HL-60 (cell line): ENCODE measurements around the gene MATN3.

Experiments used
- DNase-seq, 2 experiments: peaks; one replicate each; pipeline ENCODE4 v3.0.0-alpha.2; 2010 to 2020; ENCODE audit warnings: low read depth in 1 of 2, low spot score in 1 of 2
- H3K27ac ChIP-seq: fragments of 250-450 bp; sonication (Bioruptor Pico); replicated peaks from 2 replicates; pipeline ENCODE4 v1.5.1; 2020; ENCODE audit warnings: mild to moderate bottlenecking, moderate library complexity
- H3K27me3 ChIP-seq: fragments of 250-450 bp; sonication (Bioruptor Pico); 2 replicates; pipeline ENCODE4 v1.5.1; 2021; ENCODE audit warnings: mild to moderate bottlenecking, moderate library complexity; ENCODE audit not compliant: insufficient read depth, poor library complexity, severe bottlenecking
- H3K4me3 ChIP-seq: replicated peaks from 2 replicates; pipeline ENCODE4 v1.5.1; 2011; ENCODE audit warnings: mild to moderate bottlenecking, control low read depth, low read length; ENCODE audit not compliant: insufficient read depth
- GABPA ChIP-seq: IDR thresholded peaks from 2 replicates; pipeline ENCODE4 v1.6.1; 2012; ENCODE audit warnings: low read depth
- POLR2AphosphoS5 ChIP-seq: IDR thresholded peaks from 2 replicates; pipeline ENCODE4 v1.6.1; 2012; ENCODE audit warnings: low read depth
- REST ChIP-seq: IDR thresholded peaks from 2 replicates; pipeline ENCODE4 v1.6.1; 2012; ENCODE audit warnings: low read depth; ENCODE audit not compliant: insufficient replicate concordance
- SPI1 ChIP-seq: IDR thresholded peaks from 2 replicates; pipeline ENCODE4 v1.6.1; 2012; ENCODE audit warnings: low read depth, mild to moderate bottlenecking, borderline replicate concordance
- TF ChIP-seq, protein P1 (sequence below): IDR thresholded peaks from one replicate; pipeline ENCODE4 v1.5.1; 2011; ENCODE audit warnings: low read length, control low read depth, inconsistent platforms; ENCODE audit not compliant: insufficient read depth

MATN3 gene

DNA sequence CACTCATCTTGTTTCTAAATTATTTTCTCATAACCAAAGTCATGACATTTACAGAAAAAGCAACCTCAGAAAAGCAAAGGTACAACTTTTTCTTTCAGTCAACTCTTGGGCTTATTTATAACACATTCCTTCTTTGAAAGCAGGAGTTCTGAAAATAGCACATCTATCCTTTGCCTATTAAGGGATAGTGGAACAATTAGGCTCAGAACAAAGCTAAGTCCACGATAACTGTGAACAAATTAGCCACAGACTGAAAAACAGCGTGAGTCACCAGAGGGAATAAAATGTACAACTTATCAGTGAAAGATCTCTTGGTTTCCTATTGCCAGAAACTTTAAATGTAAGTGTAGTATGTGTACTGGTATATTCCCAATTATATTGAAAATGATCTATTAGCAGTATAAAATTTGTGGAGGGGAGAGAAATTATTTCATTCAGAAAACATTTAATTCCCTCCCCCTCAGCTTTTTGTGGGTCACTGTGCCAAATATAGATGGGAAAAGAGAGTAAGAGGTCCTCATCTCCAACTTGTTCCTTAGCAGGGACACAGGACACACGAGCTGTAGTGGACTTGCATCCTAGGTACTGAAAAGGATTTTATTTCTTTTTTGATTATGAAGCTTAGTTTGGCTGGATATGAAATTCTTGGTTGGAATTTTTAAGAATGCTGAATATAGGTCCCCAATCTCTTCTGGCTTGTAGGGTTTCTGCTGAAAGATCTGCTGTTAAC is 15.4 kb upstream of the MATN3 start:
- TF ChIP-seq, protein P1, sequence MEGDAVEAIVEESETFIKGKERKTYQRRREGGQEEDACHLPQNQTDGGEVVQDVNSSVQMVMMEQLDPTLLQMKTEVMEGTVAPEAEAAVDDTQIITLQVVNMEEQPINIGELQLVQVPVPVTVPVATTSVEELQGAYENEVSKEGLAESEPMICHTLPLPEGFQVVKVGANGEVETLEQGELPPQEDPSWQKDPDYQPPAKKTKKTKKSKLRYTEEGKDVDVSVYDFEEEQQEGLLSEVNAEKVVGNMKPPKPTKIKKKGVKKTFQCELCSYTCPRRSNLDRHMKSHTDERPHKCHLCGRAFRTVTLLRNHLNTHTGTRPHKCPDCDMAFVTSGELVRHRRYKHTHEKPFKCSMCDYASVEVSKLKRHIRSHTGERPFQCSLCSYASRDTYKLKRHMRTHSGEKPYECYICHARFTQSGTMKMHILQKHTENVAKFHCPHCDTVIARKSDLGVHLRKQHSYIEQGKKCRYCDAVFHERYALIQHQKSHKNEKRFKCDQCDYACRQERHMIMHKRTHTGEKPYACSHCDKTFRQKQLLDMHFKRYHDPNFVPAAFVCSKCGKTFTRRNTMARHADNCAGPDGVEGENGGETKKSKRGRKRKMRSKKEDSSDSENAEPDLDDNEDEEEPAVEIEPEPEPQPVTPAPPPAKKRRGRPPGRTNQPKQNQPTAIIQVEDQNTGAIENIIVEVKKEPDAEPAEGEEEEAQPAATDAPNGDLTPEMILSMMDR: no peak
- TF ChIP-seq REST (no peak), POLR2AphosphoS5 (no peak), SPI1 (no peak), GABPA (no peak)
- no peak for DNase-seq
- Histone ChIP-seq H3K27ac (no peak overlapping the region), H3K27me3 (no peaks in the 10 kb centered on the region), H3K4me3 (no peak overlapping the region)

DNA sequence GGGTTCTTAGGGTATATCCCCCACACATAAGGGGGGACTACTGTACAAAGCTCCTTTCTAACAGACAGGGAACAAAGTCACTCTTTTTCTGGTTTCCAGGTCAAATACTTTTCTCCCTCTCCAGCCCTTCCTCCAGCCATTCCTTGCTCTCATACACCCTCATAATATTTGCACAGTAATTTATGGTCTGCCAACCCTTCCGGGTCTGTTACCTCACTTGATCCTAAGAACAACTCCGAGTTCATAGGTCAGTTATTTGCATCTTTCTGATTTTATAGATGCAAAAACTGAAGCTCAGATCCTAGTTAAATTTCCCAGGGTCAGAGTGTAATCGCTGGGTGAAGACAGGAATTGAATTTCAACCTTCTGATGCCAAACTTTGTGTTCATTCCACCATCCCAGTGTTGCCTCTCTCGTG is 14.8 kb upstream of the MATN3 start:
- Histone ChIP-seq H3K27ac (no peak overlapping the region), H3K4me3 (no peak overlapping the region), H3K27me3 (no peaks in the 10 kb centered on the region)
- TF ChIP-seq SPI1: no peak
- no peak for TF ChIP-seq REST
- no peak for TF ChIP-seq GABPA
- TF ChIP-seq, protein P1: no peak
- TF ChIP-seq POLR2AphosphoS5: no peak
- DNase-seq: no peak

- Histone ChIP-seq H3K27me3 (no peaks in the 10 kb centered on the region), H3K4me3 (no peak overlapping the region), H3K27ac (no peak overlapping the region)
- no peak for DNase-seq
- TF ChIP-seq POLR2AphosphoS5 (no peak), SPI1 (no peak), REST (no peak), GABPA (no peak)
- TF ChIP-seq, protein P1: no peak
Observed at GRCh38 chr2:20025065-20025786, 12.8 kb upstream of the MATN3 start.
